K562 (cell line): ENCODE measurements around the gene PARD3B. TPM values are rescaled to one million over a fixed set of nuclear protein-coding genes. Genes with fewer than 3 reads are reported as not detected.

Source experiments
- ATAC-seq: fragments of 200-7000 bp; cut with Tn5 transposase; 3 replicates; pipeline ENCODE4 v1.9.1; 2020; ENCODE audit warnings: moderate library complexity
- BruUV-seq: library from RNA; stranded (reverse); fragments of 400-500 nt; replicated peaks from 2 replicates; lab custom pipeline; 2021; lab: Mats Ljungman, UMichigan
- CTCF ChIA-PET: fragments of 300-600 bp; formaldehyde crosslinking; extraction: SDS; loops from one replicate; lab custom pipeline; 2021; ENCODE audit warnings: low intra/inter-chr PET ratio; lab: Yijun Ruan, JAX
- POLR2A ChIA-PET: fragments of 300-600, 350-650 bp; sonication (Branson Sonifier 250); formaldehyde crosslinking; extraction: SDS; loops from one replicate; lab custom pipeline; 2021; ENCODE audit warnings: antibody characterized with exemption, inconsistent platforms; lab: Yijun Ruan, JAX
- DNase-seq, 4 experiments: peaks; one replicate each; pipeline versions ENCODE4 v3.0.0 to v3.0.0-alpha.2; 2011 to 2018; ENCODE audit warnings: low spot score in 3 of 4, mixed read lengths in 3 of 4; ENCODE audit errors: extremely low read depth in 1 of 4
- FAIRE-seq: peaks from 2 replicates; lab custom pipeline; 2011; peaks lifted over from hg19 to GRCh38; lab: Jason Lieb, UNC
- H2AFZ ChIP-seq: 2 replicates; pipeline ENCODE4 v1.6.0; 2011; ENCODE audit warnings: low read depth, low read length, control low read depth, inconsistent platforms
- H3K27ac ChIP-seq: fragments of 200-600 bp; 3 replicates; pipeline ENCODE4 v1.8.0; 2011; ENCODE audit warnings: low read depth, mild to moderate bottlenecking, control low read depth, inconsistent platforms, low read length, moderate library complexity, mixed read lengths; ENCODE audit errors: extremely low read depth
- H3K27me3 ChIP-seq, 2 experiments: fragments of 300-600 bp in 1 of 2; 2 replicates in 1 of 2; 3 replicates in 1 of 2; pipeline versions ENCODE4 v1.6.0 to v1.8.0; 2011; ENCODE audit warnings: inconsistent platforms in 2 of 2, low read length in 2 of 2, mild to moderate bottlenecking in 1 of 2, mixed read lengths in 1 of 2, moderate library complexity in 1 of 2; ENCODE audit not compliant: control insufficient read depth in 2 of 2, insufficient read depth in 2 of 2
- H3K36me3 ChIP-seq: fragments of 300-600 bp; 3 replicates; pipeline ENCODE4 v1.8.0; 2011; ENCODE audit warnings: mild to moderate bottlenecking, low read length, inconsistent platforms; ENCODE audit not compliant: control insufficient read depth, insufficient read depth
- H3K4me1 ChIP-seq, 2 experiments: fragments of 200-600 bp in 1 of 2; replicated peaks in 1 of 2; 2 replicates in 1 of 2; 3 replicates in 1 of 2; pipeline versions ENCODE4 v1.5.1 to v1.8.0; 2011; ENCODE audit warnings: inconsistent platforms in 2 of 2, low read length in 2 of 2, mild to moderate bottlenecking in 1 of 2, mixed read lengths in 1 of 2, moderate library complexity in 1 of 2; ENCODE audit not compliant: control insufficient read depth in 2 of 2, insufficient read depth in 2 of 2
- H3K4me2 ChIP-seq: 2 replicates; pipeline ENCODE4 v1.6.1; 2011; ENCODE audit warnings: low read length, control low read depth, inconsistent platforms, mixed read lengths; ENCODE audit not compliant: insufficient read depth
- H3K4me3 ChIP-seq: fragments of 200-600 bp; sonication (generic), shearing (Covaris generic); 2 replicates; pipeline ENCODE4 v1.5.1; 2016; ENCODE audit warnings: control low read depth, inconsistent platforms
- H3K79me2 ChIP-seq: fragments of 200-600 bp; 3 replicates; pipeline ENCODE4 v1.8.0; 2011; ENCODE audit warnings: low read length, inconsistent platforms; ENCODE audit not compliant: control insufficient read depth, insufficient read depth
- H3K9ac ChIP-seq, 2 experiments: 2 replicates each; pipeline versions ENCODE4 v1.6.0 to v1.6.1; 2011; ENCODE audit warnings: low read depth in 2 of 2, low read length in 2 of 2, control low read depth in 1 of 2, inconsistent platforms in 1 of 2, mild to moderate bottlenecking in 1 of 2, mixed read lengths in 1 of 2; ENCODE audit not compliant: insufficient read depth in 1 of 2
- H3K9me1 ChIP-seq: one replicate; pipeline ENCODE4 v1.6.0; 2011; ENCODE audit warnings: inconsistent platforms, mild to moderate bottlenecking, low read length, moderate library complexity; ENCODE audit not compliant: control insufficient read depth, insufficient read depth
- H3K9me3 ChIP-seq: replicated peaks from 2 replicates; pipeline ENCODE4 v1.5.1; 2011; ENCODE audit warnings: low read depth, low read length, inconsistent platforms; ENCODE audit not compliant: control insufficient read depth, insufficient read depth
- H4K20me1 ChIP-seq: replicated peaks from 2 replicates; pipeline ENCODE4 v1.6.1; 2011; ENCODE audit warnings: low read length, inconsistent platforms, mixed read lengths; ENCODE audit not compliant: control insufficient read depth, insufficient read depth
- CEBPB ChIP-seq: fragments of 450-650 bp; IDR thresholded peaks from 2 replicates; pipeline ENCODE4 v1.6.1; 2016; ENCODE audit warnings: missing genetic modification characterization, missing compliant biosample characterization
- CEBPG ChIP-seq, 3 experiments: fragments of 200-800 bp in 1 of 3; sonication (Bioruptor generic) in 1 of 3; sonication (generic) in 1 of 3; formaldehyde crosslinking in 1 of 3; IDR thresholded peaks in 2 of 3; conservative IDR thresholded peaks in 1 of 3; 2 replicates each; pipeline versions ENCODE4 v1.6.1 to v1.8.0; 2016 to 2022; ENCODE audit warnings: missing compliant biosample characterization in 2 of 3, missing genetic modification characterization in 2 of 3, mild to moderate bottlenecking in 1 of 3, missing genetic modification reagents in 1 of 3
- HLTF ChIP-seq: fragments of 450-650 bp; IDR thresholded peaks from 2 replicates; pipeline ENCODE4 v1.6.1; 2016
- JUN ChIP-seq, 2 experiments: sonication (generic) in 1 of 2; formaldehyde crosslinking in 1 of 2; IDR thresholded peaks; 2 replicates each; pipeline versions ENCODE4 v1.6.1 to v1.8.0; 2012 to 2022; ENCODE audit warnings: borderline replicate concordance in 2 of 2, mild to moderate bottlenecking in 2 of 2, improper control_type of control experiment in 1 of 2, low read depth in 1 of 2, low read length in 1 of 2, missing genetic modification reagents in 1 of 2
- KLF13 ChIP-seq: fragments of 450-650 bp; IDR thresholded peaks from 2 replicates; pipeline ENCODE4 v1.6.1; 2016; ENCODE audit warnings: missing genetic modification characterization, low read depth, mild to moderate bottlenecking, missing compliant biosample characterization, moderate library complexity, borderline replicate concordance
- RCOR1 ChIP-seq, 2 experiments: IDR thresholded peaks; 2 replicates each; pipeline ENCODE4 v1.6.1; 2012; ENCODE audit warnings: low read depth in 2 of 2, low read length in 2 of 2, borderline replicate concordance in 1 of 2, improper control_type of control experiment in 1 of 2
- SIRT6 ChIP-seq: IDR thresholded peaks from one replicate; pipeline ENCODE4 v1.6.1; 2012; ENCODE audit warnings: low read depth, mild to moderate bottlenecking, control low read depth, inconsistent platforms, low read length, moderate library complexity
- SMARCB1 ChIP-seq: IDR thresholded peaks from 2 replicates; pipeline ENCODE4 v1.6.1; 2011; ENCODE audit warnings: improper control_type of control experiment, low read depth; ENCODE audit not compliant: insufficient read length
- YBX1 ChIP-seq: fragments of 450-650 bp; IDR thresholded peaks from 2 replicates; pipeline ENCODE4 v1.7.1; 2016; ENCODE audit warnings: mild to moderate bottlenecking
- ZNF431 ChIP-seq: sonication (generic); formaldehyde crosslinking; IDR thresholded peaks from 2 replicates; pipeline ENCODE4 v1.8.0; 2022; ENCODE audit warnings: mild to moderate bottlenecking, missing genetic modification reagents
- WGBS: fragments of 100-300 bp; shearing (Covaris generic); methylation state at CpG from one replicate; pipeline ENCODE4 v1.1.6; 2016; ENCODE audit warnings: low coverage, mixed read lengths; ENCODE audit not compliant: insufficient coverage; ENCODE audit errors: missing lambda C conversion rate; 5-methylcytosine and 5-hydroxymethylcytosine counted together
- in situ Hi-C: fragments of 300-500 bp; cut with MboI; formaldehyde crosslinking; loops from 4 replicates; pipeline ENCODE4 v1.15.0; 2018; ENCODE audit warnings: inconsistent platforms, mixed read lengths
- intact Hi-C: fragments of 100-400 bp; cut with micrococcal nuclease; formaldehyde crosslinking; loops from 2 replicates; pipeline ENCODE4 v1.14.2; 2022
- polyA plus RNA-seq, 8 experiments: library from polyadenylated mRNA; depleted of rRNA in 4 of 8; stranded (reverse) in 5 of 8; unstranded in 3 of 8; fragments of >200 nt; fragmentation: Nextera tagmentation in 2 of 8; fragmentation: Illumina TruSeq in 1 of 8; extraction: Ambion mirVana in 2 of 8; extraction: Trizol in 1 of 8; gene quantifications; 2 replicates each; pipeline versions ENCODE4 v1.2.1 to v1.2.3, GENCODE V29; 2011 to 2014; ENCODE audit warnings: inconsistent platforms in 1 of 8, missing spikeins in 1 of 8
- total RNA-seq, 7 experiments: library from RNA; depleted of rRNA in 6 of 7; stranded (reverse); fragments of >200 nt in 6 of 7; fragmentation: Illumina TruSeq in 2 of 7; extraction: Trizol in 2 of 7; gene quantifications; 2 replicates each; pipeline versions ENCODE4 v1.2.1 to v1.2.3, GENCODE V29; 2011 to 2021; ENCODE audit warnings: low replicate concordance in 1 of 7

PARD3B gene
- total and polyA plus RNA-seq, 9 of the 15 experiments (the other 6 are each of a cell fraction or from before 2014, with no cell fraction given): 0.15 to 3.0 (median 1.1) TPM

DNA sequence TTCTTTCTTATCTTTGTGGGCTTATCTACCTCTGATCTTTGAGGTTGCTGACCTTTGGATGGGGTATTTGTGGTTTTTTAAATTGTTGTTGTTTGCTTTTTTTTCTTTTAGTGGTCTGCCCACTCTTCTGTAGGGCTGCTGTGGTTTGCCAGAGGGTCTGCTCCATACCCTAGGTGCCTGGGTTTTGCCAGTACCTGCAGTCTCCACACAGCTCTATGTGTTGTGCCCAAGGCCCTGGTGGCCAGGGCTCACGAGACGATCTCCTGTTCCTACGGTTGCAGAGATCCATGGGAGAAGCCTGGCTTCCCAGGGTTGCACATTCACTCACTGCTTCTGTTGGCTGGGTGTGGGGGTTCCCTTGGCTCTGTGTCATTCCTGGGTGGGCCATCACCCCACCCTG is 87.1 kb downstream of the PARD3B start (continued):
- TF ChIP-seq SIRT6: no peak
- no peak for TF ChIP-seq HLTF
- TF ChIP-seq YBX1: no peak
- no peak for TF ChIP-seq JUN (IDR thresholded peaks at IDR 0.05; ENCODE audit: borderline replicate concordance, low read depth, low read length)
- no peak for TF ChIP-seq JUN (CRISPR knock-in tag; IDR thresholded peaks at IDR 0.05; ENCODE audit: borderline replicate concordance)
- no peak for TF ChIP-seq ZNF431 (CRISPR knock-in tag)
- no peak for TF ChIP-seq KLF13
- no peak for TF ChIP-seq SMARCB1

DNA sequence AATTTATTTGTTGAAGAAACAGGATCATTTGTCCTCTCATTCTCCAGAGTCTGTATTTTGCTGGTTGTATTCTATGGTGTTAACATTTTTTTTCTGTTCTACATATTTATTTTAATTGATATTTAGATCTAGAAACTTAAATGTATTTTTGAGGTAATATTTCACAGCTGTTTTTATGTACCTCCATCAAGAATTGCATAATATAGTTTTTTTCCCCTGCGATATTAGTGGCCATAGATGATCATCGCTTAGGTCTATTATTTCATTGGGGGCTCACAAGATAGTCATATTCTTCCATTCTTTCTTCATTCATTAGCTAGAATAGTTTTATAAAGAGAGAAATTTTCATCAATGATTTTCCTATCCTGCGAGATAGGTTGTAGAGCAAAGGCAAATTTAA is 89.3 kb downstream of the PARD3B start:
- TF ChIP-seq RCOR1 (IDR thresholded peaks at IDR 0.05; ENCODE audit: borderline replicate concordance in 1 of 2, low read depth in 2 of 2, low read length in 2 of 2) (no peak), CEBPG (CRISPR knock-in tag; IDR thresholded peaks at IDR 0.05) (no peak), CEBPG (tag; conservative IDR thresholded peaks at IDR 0.05 in 1 of 2, IDR thresholded peaks at IDR 0.05 in 1 of 2) (peak in 1 of 2 experiments; percentile 85; a peak in 2 of 4 replicates), CEBPB (tag) (peak; percentile 69; the same call in 1 of the 2 replicates)
- POLR2A ChIA-PET: no interaction called here
- in situ Hi-C loops: no loop called here

More for the DNA sequence above, 89.3 kb downstream of the PARD3B start:
- Histone ChIP-seq H3K4me1 (no peaks in the 10 kb centered on the region; a peak in 1 of 5 replicates), H4K20me1 (no peaks in the 10 kb centered on the region), H3K9me1 (no peaks in the 10 kb centered on the region), H3K27me3 (no peaks in the 10 kb centered on the region), H3K4me2 (no peak overlapping the region), H3K27ac (no peak overlapping the region), H3K9me3 (no peaks in the 10 kb centered on the region), H3K79me2 (no peaks in the 10 kb centered on the region), H3K9ac (no peak overlapping the region), H3K36me3 (no peaks in the 10 kb centered on the region), H2AFZ (no peak overlapping the region), H3K4me3 (no peak overlapping the region)
- ATAC-seq (no peak), FAIRE-seq (no peak), DNase-seq (no peak)
- no TSS peak for BruUV-seq
- intact Hi-C loops: no loop called here
- CTCF ChIA-PET: no interaction called here
- WGBS: 34% methylated on average over 3 of the region's 3 CpGs
